HEK293 (cell line): ENCODE measurements around the gene TMEM184B.

Source experiments
- CTCF ChIA-PET: fragments of 350-600 bp; formaldehyde crosslinking; extraction: SDS; loops from one replicate; lab custom pipeline; 2021; ENCODE audit warnings: antibody characterized with exemption; lab: Yijun Ruan, JAX
- POLR2A ChIA-PET: fragments of 300-600 bp; formaldehyde crosslinking; extraction: SDS; loops from one replicate; lab custom pipeline; 2020; ENCODE audit warnings: antibody characterized with exemption, inconsistent platforms; lab: Yijun Ruan, JAX
- H3K27ac ChIP-seq: fragments of 200-500 bp; sonication (Bioruptor generic); 2 replicates; pipeline ENCODE4 v1.5.1; 2014; ENCODE audit warnings: low read depth, low read length, control low read depth, inconsistent platforms; ENCODE audit errors: extremely low read depth
- H3K36me3 ChIP-seq, 2 experiments: fragments of 200-500 bp in 1 of 2; sonication (Bioruptor generic) in 1 of 2; 1 replicate in 1 of 2; 2 replicates in 1 of 2; pipeline ENCODE4 v1.5.1; 2014 to 2017; ENCODE audit warnings: inconsistent platforms in 2 of 2, low read length in 2 of 2; ENCODE audit not compliant: control insufficient read depth in 2 of 2, insufficient read depth in 1 of 2
- H3K4me1 ChIP-seq: fragments of 200-500 bp; sonication (Bioruptor generic); 2 replicates; pipeline ENCODE4 v1.5.1; 2014; ENCODE audit warnings: mild to moderate bottlenecking, low read length, inconsistent platforms; ENCODE audit not compliant: control insufficient read depth, insufficient read depth
- H3K4me3 ChIP-seq: 2 replicates; pipeline ENCODE4 v1.5.1; 2011; ENCODE audit warnings: low read depth, mild to moderate bottlenecking, control low read depth, low read length, moderate library complexity
- H3K9me3 ChIP-seq: fragments of 200-500 bp; sonication (Bioruptor generic); 2 replicates; pipeline ENCODE4 v1.5.1; 2014; ENCODE audit warnings: low read depth, low read length, inconsistent platforms; ENCODE audit not compliant: control insufficient read depth, insufficient read depth
- KLF9 ChIP-seq: fragments of 450-650 bp; formaldehyde crosslinking; IDR thresholded peaks from 2 replicates; pipeline ENCODE4 v1.5.1; 2016; ENCODE audit warnings: missing biosample characterization, missing genetic modification characterization, low read depth
- OVOL3 ChIP-seq: fragments of 450-650 bp; formaldehyde crosslinking; IDR thresholded peaks from 2 replicates; pipeline ENCODE4 v1.5.1; 2016; ENCODE audit warnings: missing biosample characterization, missing genetic modification characterization
- REPIN1 ChIP-seq: fragments of 450-650 bp; formaldehyde crosslinking; IDR thresholded peaks from 2 replicates; pipeline ENCODE4 v1.5.1; 2017; ENCODE audit warnings: missing biosample characterization, missing genetic modification characterization, low read depth
- SCRT2 ChIP-seq: fragments of 450-650 bp; formaldehyde crosslinking; IDR thresholded peaks from 2 replicates; pipeline ENCODE4 v1.5.1; 2016; ENCODE audit warnings: missing biosample characterization, missing genetic modification characterization
- ZBTB17 ChIP-seq: fragments of 450-650 bp; formaldehyde crosslinking; IDR thresholded peaks from 2 replicates; pipeline ENCODE4 v1.5.1; 2016; ENCODE audit warnings: missing biosample characterization, missing genetic modification characterization
- ZNF571 ChIP-seq: fragments of 450-650 bp; formaldehyde crosslinking; IDR thresholded peaks from 2 replicates; pipeline ENCODE4 v1.5.0; 2017; ENCODE audit warnings: missing biosample characterization, missing genetic modification characterization
- ZNF600 ChIP-seq: fragments of 450-650 bp; formaldehyde crosslinking; IDR thresholded peaks from 2 replicates; pipeline ENCODE4 v1.5.1; 2016; ENCODE audit warnings: missing biosample characterization, missing genetic modification characterization
- ZXDB ChIP-seq: fragments of 450-650 bp; formaldehyde crosslinking; IDR thresholded peaks from 2 replicates; pipeline ENCODE4 v1.5.1; 2016; ENCODE audit warnings: missing biosample characterization, missing genetic modification characterization
- TF ChIP-seq, protein P1 (sequence below): fragments of 450-650 bp; formaldehyde crosslinking; IDR thresholded peaks from 2 replicates; pipeline ENCODE4 v1.5.1; 2016; ENCODE audit warnings: missing biosample characterization, missing genetic modification characterization
- TF ChIP-seq, protein P2 (sequence below): fragments of 450-650 bp; formaldehyde crosslinking; IDR thresholded peaks from 2 replicates; pipeline ENCODE4 v1.5.1; 2017; ENCODE audit warnings: missing biosample characterization, missing genetic modification characterization
- TF ChIP-seq, protein P3 (sequence below): fragments of 450-650 bp; formaldehyde crosslinking; IDR thresholded peaks from 2 replicates; pipeline ENCODE4 v1.5.1; 2016; ENCODE audit warnings: missing biosample characterization, missing genetic modification characterization
- TF ChIP-seq, protein P4 (sequence below): fragments of 450-650 bp; formaldehyde crosslinking; IDR thresholded peaks from 2 replicates; pipeline ENCODE4 v1.5.1; 2016; ENCODE audit warnings: missing biosample characterization, missing genetic modification characterization
- TF ChIP-seq, protein P5 (sequence below): fragments of 450-650 bp; formaldehyde crosslinking; IDR thresholded peaks from 2 replicates; pipeline ENCODE4 v1.5.1; 2016; ENCODE audit warnings: missing biosample characterization, missing genetic modification characterization

The TMEM184B gene

DNA sequence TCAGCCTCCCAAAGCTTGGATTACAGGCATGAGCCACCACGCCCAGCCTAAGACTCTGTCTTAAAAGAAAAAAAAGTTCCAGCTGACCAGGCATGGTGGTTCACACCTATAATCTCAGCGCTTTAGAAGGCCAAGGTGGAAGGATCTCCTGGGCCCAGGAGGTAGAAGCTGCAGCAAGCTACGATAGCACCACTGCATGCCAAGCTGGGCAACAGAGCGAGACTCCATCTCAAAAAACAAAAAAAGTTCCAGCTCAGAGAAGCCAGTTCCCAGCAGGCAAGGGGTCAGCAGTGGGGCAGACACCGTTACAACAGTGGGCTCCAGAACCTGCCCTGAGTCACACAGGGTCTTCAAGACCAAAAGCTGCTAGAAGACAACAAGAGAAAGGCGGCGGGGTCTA is 3.3 kb downstream of the TMEM184B start (continued):
- TF ChIP-seq, protein P1, sequence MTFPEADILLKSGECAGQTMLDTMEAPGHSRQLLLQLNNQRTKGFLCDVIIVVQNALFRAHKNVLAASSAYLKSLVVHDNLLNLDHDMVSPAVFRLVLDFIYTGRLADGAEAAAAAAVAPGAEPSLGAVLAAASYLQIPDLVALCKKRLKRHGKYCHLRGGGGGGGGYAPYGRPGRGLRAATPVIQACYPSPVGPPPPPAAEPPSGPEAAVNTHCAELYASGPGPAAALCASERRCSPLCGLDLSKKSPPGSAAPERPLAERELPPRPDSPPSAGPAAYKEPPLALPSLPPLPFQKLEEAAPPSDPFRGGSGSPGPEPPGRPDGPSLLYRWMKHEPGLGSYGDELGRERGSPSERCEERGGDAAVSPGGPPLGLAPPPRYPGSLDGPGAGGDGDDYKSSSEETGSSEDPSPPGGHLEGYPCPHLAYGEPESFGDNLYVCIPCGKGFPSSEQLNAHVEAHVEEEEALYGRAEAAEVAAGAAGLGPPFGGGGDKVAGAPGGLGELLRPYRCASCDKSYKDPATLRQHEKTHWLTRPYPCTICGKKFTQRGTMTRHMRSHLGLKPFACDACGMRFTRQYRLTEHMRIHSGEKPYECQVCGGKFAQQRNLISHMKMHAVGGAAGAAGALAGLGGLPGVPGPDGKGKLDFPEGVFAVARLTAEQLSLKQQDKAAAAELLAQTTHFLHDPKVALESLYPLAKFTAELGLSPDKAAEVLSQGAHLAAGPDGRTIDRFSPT (tag by site-specific recombination): no peak
- TF ChIP-seq ZXDB (no peak), ZNF571 (tag by site-specific recombination) (no peak), OVOL3 (no peak), REPIN1 (tag by site-specific recombination) (no peak), ZBTB17 (no peak)
- TF ChIP-seq, protein P2, sequence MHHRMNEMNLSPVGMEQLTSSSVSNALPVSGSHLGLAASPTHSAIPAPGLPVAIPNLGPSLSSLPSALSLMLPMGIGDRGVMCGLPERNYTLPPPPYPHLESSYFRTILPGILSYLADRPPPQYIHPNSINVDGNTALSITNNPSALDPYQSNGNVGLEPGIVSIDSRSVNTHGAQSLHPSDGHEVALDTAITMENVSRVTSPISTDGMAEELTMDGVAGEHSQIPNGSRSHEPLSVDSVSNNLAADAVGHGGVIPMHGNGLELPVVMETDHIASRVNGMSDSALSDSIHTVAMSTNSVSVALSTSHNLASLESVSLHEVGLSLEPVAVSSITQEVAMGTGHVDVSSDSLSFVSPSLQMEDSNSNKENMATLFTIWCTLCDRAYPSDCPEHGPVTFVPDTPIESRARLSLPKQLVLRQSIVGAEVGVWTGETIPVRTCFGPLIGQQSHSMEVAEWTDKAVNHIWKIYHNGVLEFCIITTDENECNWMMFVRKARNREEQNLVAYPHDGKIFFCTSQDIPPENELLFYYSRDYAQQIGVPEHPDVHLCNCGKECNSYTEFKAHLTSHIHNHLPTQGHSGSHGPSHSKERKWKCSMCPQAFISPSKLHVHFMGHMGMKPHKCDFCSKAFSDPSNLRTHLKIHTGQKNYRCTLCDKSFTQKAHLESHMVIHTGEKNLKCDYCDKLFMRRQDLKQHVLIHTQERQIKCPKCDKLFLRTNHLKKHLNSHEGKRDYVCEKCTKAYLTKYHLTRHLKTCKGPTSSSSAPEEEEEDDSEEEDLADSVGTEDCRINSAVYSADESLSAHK: no peak
- TF ChIP-seq, protein P3, sequence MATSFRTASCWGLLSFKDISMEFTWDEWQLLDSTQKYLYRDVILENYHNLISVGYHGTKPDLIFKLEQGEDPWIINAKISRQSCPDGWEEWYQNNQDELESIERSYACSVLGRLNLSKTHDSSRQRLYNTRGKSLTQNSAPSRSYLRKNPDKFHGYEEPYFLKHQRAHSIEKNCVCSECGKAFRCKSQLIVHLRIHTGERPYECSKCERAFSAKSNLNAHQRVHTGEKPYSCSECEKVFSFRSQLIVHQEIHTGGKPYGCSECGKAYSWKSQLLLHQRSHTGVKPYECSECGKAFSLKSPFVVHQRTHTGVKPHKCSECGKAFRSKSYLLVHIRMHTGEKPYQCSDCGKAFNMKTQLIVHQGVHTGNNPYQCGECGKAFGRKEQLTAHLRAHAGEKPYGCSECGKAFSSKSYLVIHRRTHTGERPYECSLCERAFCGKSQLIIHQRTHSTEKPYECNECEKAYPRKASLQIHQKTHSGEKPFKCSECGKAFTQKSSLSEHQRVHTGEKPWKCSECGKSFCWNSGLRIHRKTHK (tag by site-specific recombination): no peak
- TF ChIP-seq, all 188 proteins: peak for 0

DNA sequence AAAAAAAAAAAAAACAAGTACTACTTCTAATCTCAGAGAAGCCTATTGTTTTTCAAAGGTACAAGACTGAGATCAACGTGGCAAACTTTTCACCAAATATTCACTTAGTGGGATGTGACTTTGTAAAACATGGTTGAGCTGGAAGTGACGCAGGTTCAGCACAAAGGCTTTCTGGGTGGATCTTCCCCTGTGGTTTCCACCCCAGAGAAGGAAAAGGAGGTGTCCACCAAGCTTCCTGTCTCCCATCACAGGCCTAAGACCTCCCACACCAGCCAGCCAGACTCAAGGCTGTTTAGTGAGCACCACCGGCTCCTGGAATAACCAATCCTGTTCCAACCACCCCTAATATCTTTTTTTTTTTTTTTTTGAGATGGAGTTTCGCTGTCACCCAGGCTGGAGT is 5.7 kb downstream of the TMEM184B start:
- no peaks in the 10 kb centered on the region for H3K9me3 ChIP-seq
- peaks cover 9% of the 10 kb centered on the region; the same call in 1 of the 2 replicates for H3K4me1 ChIP-seq
- H3K27ac ChIP-seq: no peak overlapping the region
- H3K4me3 ChIP-seq: no peak overlapping the region
- no peak for TF ChIP-seq ZNF600 (tag by site-specific recombination)
- TF ChIP-seq, protein P4, sequence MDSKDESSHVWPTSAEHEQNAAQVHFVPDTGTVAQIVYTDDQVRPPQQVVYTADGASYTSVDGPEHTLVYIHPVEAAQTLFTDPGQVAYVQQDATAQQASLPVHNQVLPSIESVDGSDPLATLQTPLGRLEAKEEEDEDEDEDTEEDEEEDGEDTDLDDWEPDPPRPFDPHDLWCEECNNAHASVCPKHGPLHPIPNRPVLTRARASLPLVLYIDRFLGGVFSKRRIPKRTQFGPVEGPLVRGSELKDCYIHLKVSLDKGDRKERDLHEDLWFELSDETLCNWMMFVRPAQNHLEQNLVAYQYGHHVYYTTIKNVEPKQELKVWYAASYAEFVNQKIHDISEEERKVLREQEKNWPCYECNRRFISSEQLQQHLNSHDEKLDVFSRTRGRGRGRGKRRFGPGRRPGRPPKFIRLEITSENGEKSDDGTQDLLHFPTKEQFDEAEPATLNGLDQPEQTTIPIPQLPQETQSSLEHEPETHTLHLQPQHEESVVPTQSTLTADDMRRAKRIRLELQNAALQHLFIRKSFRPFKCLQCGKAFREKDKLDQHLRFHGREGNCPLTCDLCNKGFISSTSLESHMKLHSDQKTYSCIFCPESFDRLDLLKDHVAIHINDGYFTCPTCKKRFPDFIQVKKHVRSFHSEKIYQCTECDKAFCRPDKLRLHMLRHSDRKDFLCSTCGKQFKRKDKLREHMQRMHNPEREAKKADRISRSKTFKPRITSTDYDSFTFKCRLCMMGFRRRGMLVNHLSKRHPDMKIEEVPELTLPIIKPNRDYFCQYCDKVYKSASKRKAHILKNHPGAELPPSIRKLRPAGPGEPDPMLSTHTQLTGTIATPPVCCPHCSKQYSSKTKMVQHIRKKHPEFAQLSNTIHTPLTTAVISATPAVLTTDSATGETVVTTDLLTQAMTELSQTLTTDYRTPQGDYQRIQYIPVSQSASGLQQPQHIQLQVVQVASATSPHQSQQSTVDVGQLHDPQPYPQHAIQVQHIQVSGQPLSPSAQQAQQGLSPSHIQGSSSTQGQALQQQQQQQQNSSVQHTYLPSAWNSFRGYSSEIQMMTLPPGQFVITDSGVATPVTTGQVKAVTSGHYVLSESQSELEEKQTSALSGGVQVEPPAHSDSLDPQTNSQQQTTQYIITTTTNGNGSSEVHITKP: 0 out of 2 replicates have a peak, but pooled peaks have one; percentile 11
- TF ChIP-seq, all 188 proteins: peak for 1
- peaks cover 0 to 35% of the 10 kb centered on the region in 2 experiments; a peak in 1 of 3 replicates for H3K36me3 ChIP-seq
- ChIA-PET CTCF (interaction anchor here (0.6 to 0.8 kb wide), 3 partner anchors 50 to 367 kb away, joined by 3 read pairs; no protein-coding TSS in a partner anchor), POLR2A (interaction anchor here (0.7 to 1.1 kb wide), 3 partner anchors 59 to 223 kb away, joined by 3 to 6 read pairs (median 3); no protein-coding TSS in a partner anchor)

DNA sequence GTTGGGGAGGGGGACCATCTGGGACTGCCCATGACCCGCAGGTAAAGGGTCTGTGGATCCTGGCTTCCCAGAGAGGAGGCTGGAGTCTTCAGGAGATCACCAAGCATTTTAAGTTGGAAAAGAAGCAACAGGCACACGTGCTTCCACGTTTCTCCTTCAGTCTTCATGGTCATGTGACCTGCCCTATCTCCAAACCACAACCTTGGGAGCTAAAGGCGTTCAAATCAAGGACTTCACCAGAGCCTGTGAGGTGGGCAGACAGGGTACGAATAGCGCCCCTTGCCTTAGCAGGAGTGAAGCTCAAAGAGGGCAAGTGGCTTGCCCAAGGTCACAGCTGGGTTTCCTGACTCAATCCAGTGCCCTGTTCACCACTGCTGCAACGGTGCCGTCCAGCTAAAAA is 6.7 kb downstream of the TMEM184B start:
- POLR2A ChIA-PET: interaction anchor here (1.1 kb wide), 1 partner anchor 223 kb away, joined by 3 read pairs; no protein-coding TSS in a partner anchor

More for the DNA sequence above, 6.7 kb downstream of the TMEM184B start:
- Histone ChIP-seq H3K36me3 (peaks cover 0 to 34% of the 10 kb centered on the region in 2 experiments; a peak in 1 of 3 replicates), H3K4me3 (no peak overlapping the region), H3K27ac (no peak overlapping the region), H3K4me1 (peaks cover 8% of the 10 kb centered on the region; the same call in 1 of the 2 replicates), H3K9me3 (no peaks in the 10 kb centered on the region)
- CTCF ChIA-PET: interaction anchor here (0.6 to 0.7 kb wide), 2 partner anchors 150 to 166 kb away, joined by 3 read pairs; no protein-coding TSS in a partner anchor
- TF ChIP-seq, protein P5, sequence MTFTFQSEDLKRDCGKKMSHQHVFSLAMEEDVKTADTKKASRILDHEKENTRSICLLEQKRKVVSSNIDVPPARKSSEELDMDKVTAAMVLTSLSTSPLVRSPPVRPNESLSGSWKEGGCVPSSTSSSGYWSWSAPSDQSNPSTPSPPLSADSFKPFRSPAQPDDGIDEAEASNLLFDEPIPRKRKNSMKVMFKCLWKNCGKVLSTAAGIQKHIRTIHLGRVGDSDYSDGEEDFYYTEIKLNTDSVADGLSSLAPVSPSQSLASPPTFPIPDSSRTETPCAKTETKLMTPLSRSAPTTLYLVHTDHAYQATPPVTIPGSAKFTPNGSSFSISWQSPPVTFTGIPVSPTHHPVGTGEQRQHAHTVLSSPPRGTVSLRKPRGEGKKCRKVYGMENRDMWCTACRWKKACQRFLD (tag by site-specific recombination): no peak
- TF ChIP-seq SCRT2 (tag by site-specific recombination) (peak; percentile 87), KLF9 (tag by site-specific recombination) (no peak)
